Measurements from ENCODE around the gene CCPG1. TPM values are rescaled to one million over a fixed set of nuclear protein-coding genes. Genes with fewer than 3 reads are reported as not detected.
A peak's percentile ranks its signal among the peaks of the same experiment; 100 is the strongest.
"Not testable (repeated sequence)": the region's sequence is repeated elsewhere in the genome, so short reads cannot be mapped to it uniquely, and the experiment has no call there.

The CCPG1 gene
- total RNA-seq, 2 donors from 2014 or later: 40.7 to 63.5 TPM

GRCh38 chr15:55403531-55403930 lies 4.6 kb downstream of the CCPG1 start:
- Histone ChIP-seq H3K4me1 (ENCODE audit: control insufficient read depth, insufficient read depth, low read length) (no peaks in the 10 kb centered on the region), H3K27me3 (ENCODE audit: control insufficient read depth, insufficient read depth, low read length, poor library complexity, severe bottlenecking) (no peaks in the 10 kb centered on the region), H3K9ac (ENCODE audit: extremely low read depth, low read length, poor library complexity, severe bottlenecking) (no peak overlapping the region), H3K9me3 (ENCODE audit: control insufficient read depth, low read length) (no peaks in the 10 kb centered on the region), H3K27ac (ENCODE audit: low read depth, low read length) (no peak overlapping the region), H3K36me3 (ENCODE audit: control insufficient read depth, insufficient read depth, low read length) (no peaks in the 10 kb centered on the region), H3K4me3 (ENCODE audit: low read length) (no peak overlapping the region)
- no peak overlapping the region for H3K27ac Mint-ChIP-seq
- peaks cover 23% of the 10 kb centered on the region for H3K4me1 Mint-ChIP-seq
- no peak for TF ChIP-seq CTCF (conservative IDR thresholded peaks at IDR 0.05)
- no peak overlapping the region for H3K4me3 Mint-ChIP-seq
- no peaks in the 10 kb centered on the region for H3K27me3 Mint-ChIP-seq (ENCODE audit: insufficient read depth)
- H3K36me3 Mint-ChIP-seq (ENCODE audit: low read depth): peaks cover 10% of the 10 kb centered on the region
- no peak for DNase-seq
- H3K9me3 Mint-ChIP-seq: peaks cover 8% of the 10 kb centered on the region

GRCh38 chr15:55402707-55403106 lies 5.5 kb downstream of the CCPG1 start:
- no peak for TF ChIP-seq CTCF (conservative IDR thresholded peaks at IDR 0.05)
- Histone ChIP-seq H3K9ac (ENCODE audit: extremely low read depth, low read length, poor library complexity, severe bottlenecking) (no peak overlapping the region), H3K4me3 (ENCODE audit: low read length) (no peak overlapping the region), H3K27ac (ENCODE audit: low read depth, low read length) (no peak overlapping the region), H3K9me3 (ENCODE audit: control insufficient read depth, low read length) (peaks cover 1% of the 10 kb centered on the region), H3K36me3 (ENCODE audit: control insufficient read depth, insufficient read depth, low read length) (no peaks in the 10 kb centered on the region), H3K4me1 (ENCODE audit: control insufficient read depth, insufficient read depth, low read length) (no peaks in the 10 kb centered on the region), H3K27me3 (ENCODE audit: control insufficient read depth, insufficient read depth, low read length, poor library complexity, severe bottlenecking) (no peaks in the 10 kb centered on the region)
- peak overlapping the region; percentile 5 for H3K27ac Mint-ChIP-seq
- H3K36me3 Mint-ChIP-seq (ENCODE audit: low read depth): peaks cover 18% of the 10 kb centered on the region
- peaks cover 23% of the 10 kb centered on the region for H3K4me1 Mint-ChIP-seq
- H3K27me3 Mint-ChIP-seq (ENCODE audit: insufficient read depth): no peaks in the 10 kb centered on the region
- H3K9me3 Mint-ChIP-seq: peaks cover 16% of the 10 kb centered on the region
- no peak overlapping the region for H3K4me3 Mint-ChIP-seq
- no peak for DNase-seq

- H3K4me3 ChIP-seq (ENCODE audit: low read length): no peak overlapping the region
- no peaks in the 10 kb centered on the region for H3K36me3 ChIP-seq (ENCODE audit: control insufficient read depth, insufficient read depth, low read length)
- H3K27ac ChIP-seq (ENCODE audit: low read depth, low read length): no peak overlapping the region
- Mint-ChIP-seq H3K27me3 (ENCODE audit: insufficient read depth) (no peaks in the 10 kb centered on the region), H3K9me3 (peaks cover 24% of the 10 kb centered on the region), H3K27ac (no peak overlapping the region), H3K4me3 (no peak overlapping the region), H3K4me1 (peaks cover 20% of the 10 kb centered on the region), H3K36me3 (ENCODE audit: low read depth) (peaks cover 23% of the 10 kb centered on the region)
- no peak for TF ChIP-seq CTCF (conservative IDR thresholded peaks at IDR 0.05)
- no peak for DNase-seq
- 94 to 100% methylated on average over 1 of the region's 1 CpG for WGBS, 2 experiments (ENCODE audit: insufficient coverage in 1 of 2, insufficient read length in 1 of 2)
- H3K9ac ChIP-seq (ENCODE audit: extremely low read depth, low read length, poor library complexity, severe bottlenecking): no peak overlapping the region
- peaks cover 8% of the 10 kb centered on the region for H3K9me3 ChIP-seq (ENCODE audit: control insufficient read depth, low read length)
- H3K27me3 ChIP-seq (ENCODE audit: control insufficient read depth, insufficient read depth, low read length, poor library complexity, severe bottlenecking): no peaks in the 10 kb centered on the region
- H3K4me1 ChIP-seq (ENCODE audit: control insufficient read depth, insufficient read depth, low read length): no peaks in the 10 kb centered on the region
Observed at GRCh38 chr15:55401786-55402246, 6.3 kb downstream of the CCPG1 start.

GRCh38 chr15:55400050-55400449 lies 8.1 kb downstream of the CCPG1 start:
- H3K4me3 Mint-ChIP-seq; H3K27me3 ChIP-seq (ENCODE audit: control insufficient read depth, insufficient read depth, low read length, poor library complexity, severe bottlenecking); H3K27ac ChIP-seq (ENCODE audit: low read depth, low read length); DNase-seq; H3K4me1 ChIP-seq (ENCODE audit: control insufficient read depth, insufficient read depth, low read length); H3K27ac Mint-ChIP-seq; H3K4me3 ChIP-seq (ENCODE audit: low read length); H3K9ac ChIP-seq (ENCODE audit: extremely low read depth, low read length, poor library complexity, severe bottlenecking); H3K36me3 ChIP-seq (ENCODE audit: control insufficient read depth, insufficient read depth, low read length); H3K27me3 Mint-ChIP-seq (ENCODE audit: insufficient read depth): not testable (repeated sequence)
- Mint-ChIP-seq H3K4me1 (peaks cover 26% of the 10 kb centered on the region), H3K9me3 (peaks cover 37% of the 10 kb centered on the region), H3K36me3 (ENCODE audit: low read depth) (peaks cover 32% of the 10 kb centered on the region)
- WGBS, 2 experiments (ENCODE audit: insufficient coverage in 1 of 2, insufficient read length in 1 of 2): 60 to 72% methylated on average over 6 to 8 of the region's 8 CpGs
- H3K9me3 ChIP-seq (ENCODE audit: control insufficient read depth, low read length): peaks cover 16% of the 10 kb centered on the region
